ENCODE data around the gene RPS6KA2. TPM values are rescaled to one million over a fixed set of nuclear protein-coding genes. Genes with fewer than 3 reads are reported as not detected.
"Not testable (repeated sequence)": the region's sequence is repeated elsewhere in the genome, so short reads cannot be mapped to it uniquely, and the experiment has no call there.

Gene RPS6KA2
- polyA plus RNA-seq, 2 donors: 5.7 to 8.7 TPM

- Histone ChIP-seq H3K4me3 (ENCODE audit: low read depth in 1 of 2, low read length in 2 of 2) (no peak overlapping the region), H3K4me1 (ENCODE audit: control insufficient read depth in 2 of 2, insufficient read depth in 2 of 2, low read length in 1 of 2) (peaks cover 2 to 5% of the 10 kb centered on the region in 2 donors), H3K9me3 (ENCODE audit: control insufficient read depth in 2 of 2, insufficient read depth in 1 of 2, low read depth in 1 of 2, low read length in 1 of 2) (no peaks in the 10 kb centered on the region), H3K27me3 (ENCODE audit: control insufficient read depth in 1 of 2, insufficient read depth in 2 of 2, low read length in 2 of 2) (no peaks in the 10 kb centered on the region), H3K36me3 (ENCODE audit: control insufficient read depth in 2 of 2, insufficient read depth in 2 of 2, low read length in 1 of 2) (peaks cover 0 to 2% of the 10 kb centered on the region in 2 donors), H3K27ac (ENCODE audit: low read depth in 2 of 2, low read length in 1 of 2) (no peak overlapping the region)
- 89 to 90% methylated on average over 6 of the region's 6 CpGs for WGBS, 2 donors
These were observed 44.8 kb downstream of the RPS6KA2 start for GRCh38 chr6:166582258-166582657.

- H3K36me3 ChIP-seq (ENCODE audit: control insufficient read depth in 2 of 2, insufficient read depth in 2 of 2, low read length in 1 of 2); H3K9me3 ChIP-seq (ENCODE audit: control insufficient read depth in 2 of 2, insufficient read depth in 1 of 2, low read depth in 1 of 2, low read length in 1 of 2); H3K4me3 ChIP-seq (ENCODE audit: low read depth in 1 of 2, low read length in 2 of 2); H3K27me3 ChIP-seq (ENCODE audit: control insufficient read depth in 1 of 2, insufficient read depth in 2 of 2, low read length in 2 of 2); H3K4me1 ChIP-seq (ENCODE audit: control insufficient read depth in 2 of 2, insufficient read depth in 2 of 2, low read length in 1 of 2); H3K27ac ChIP-seq (ENCODE audit: low read depth in 2 of 2, low read length in 1 of 2): not testable (repeated sequence)
- 94 to 96% methylated on average over 8 of the region's 8 CpGs for WGBS, 2 donors
These were observed 45.2 kb downstream of the RPS6KA2 start for GRCh38 chr6:166581801-166582200.

- Histone ChIP-seq H3K4me3 (ENCODE audit: low read depth in 1 of 2, low read length in 2 of 2) (no peak overlapping the region), H3K27ac (ENCODE audit: low read depth in 2 of 2, low read length in 1 of 2) (no peak overlapping the region), H3K27me3 (ENCODE audit: control insufficient read depth in 1 of 2, insufficient read depth in 2 of 2, low read length in 2 of 2) (no peaks in the 10 kb centered on the region), H3K36me3 (ENCODE audit: control insufficient read depth in 2 of 2, insufficient read depth in 2 of 2, low read length in 1 of 2) (no peaks in the 10 kb centered on the region), H3K4me1 (ENCODE audit: control insufficient read depth in 2 of 2, insufficient read depth in 2 of 2, low read length in 1 of 2) (peaks cover 2 to 5% of the 10 kb centered on the region in 2 donors), H3K9me3 (ENCODE audit: control insufficient read depth in 2 of 2, insufficient read depth in 1 of 2, low read depth in 1 of 2, low read length in 1 of 2) (no peaks in the 10 kb centered on the region)
- 93 to 95% methylated on average over 11 of the region's 11 CpGs for WGBS, 2 donors
These were observed 46.0 kb downstream of the RPS6KA2 start for GRCh38 chr6:166581091-166581511.

DNA sequence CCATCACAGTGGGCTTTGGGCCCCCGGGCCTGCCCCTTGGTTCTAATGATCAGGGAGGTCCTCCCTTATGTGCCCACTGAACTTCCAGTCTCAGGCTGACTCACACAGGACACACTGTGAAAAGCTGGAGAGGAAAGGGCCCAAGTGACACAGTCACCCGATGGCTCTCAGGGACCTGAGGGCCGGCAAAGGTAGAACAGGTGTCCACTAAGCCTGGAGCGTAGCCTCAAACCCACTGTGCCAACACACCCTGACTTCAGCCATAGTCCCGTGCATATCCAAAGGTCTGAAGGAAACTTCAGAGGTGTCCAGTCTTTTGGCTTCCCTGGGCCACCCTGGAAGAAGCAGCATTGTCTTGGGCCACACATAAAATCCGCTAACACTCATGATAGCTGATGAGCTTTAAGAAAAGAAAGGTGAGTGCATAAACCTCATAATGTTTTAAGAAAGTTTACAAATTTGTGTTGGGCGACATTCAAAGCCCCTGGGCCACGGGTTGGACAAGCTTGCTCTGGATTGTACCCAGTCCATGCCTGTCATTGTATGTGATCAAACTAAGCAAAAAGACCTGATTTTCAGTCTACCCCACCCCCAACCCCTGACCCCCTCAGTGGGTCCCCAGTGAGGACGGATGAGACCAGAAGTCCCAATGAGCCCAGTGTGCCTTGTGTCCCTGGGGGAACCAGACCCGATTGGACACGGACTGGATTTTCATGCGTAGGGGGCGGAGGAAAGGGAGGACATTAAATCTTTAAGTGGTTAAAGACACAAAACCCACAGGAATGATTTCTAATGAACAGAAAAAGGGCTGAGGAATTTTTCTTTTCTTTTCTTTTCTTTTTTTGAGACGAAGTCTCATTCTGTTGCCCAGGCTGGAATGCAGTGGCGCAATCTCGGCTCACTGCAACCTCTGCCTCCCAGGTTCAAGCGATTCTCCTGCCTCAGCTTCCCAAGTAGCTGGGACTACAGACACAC is 46.7 kb downstream of the RPS6KA2 start:
- WGBS, 2 donors: 89 to 95% methylated on average over 17 of the region's 17 CpGs
- H3K36me3 ChIP-seq (ENCODE audit: control insufficient read depth in 2 of 2, insufficient read depth in 2 of 2, low read length in 1 of 2): no peaks in the 10 kb centered on the region
- H3K27me3 ChIP-seq (ENCODE audit: control insufficient read depth in 1 of 2, insufficient read depth in 2 of 2, low read length in 2 of 2): no peaks in the 10 kb centered on the region
- H3K4me1 ChIP-seq (ENCODE audit: control insufficient read depth in 2 of 2, insufficient read depth in 2 of 2, low read length in 1 of 2): peaks cover 2 to 5% of the 10 kb centered on the region in 2 donors
- H3K9me3 ChIP-seq (ENCODE audit: control insufficient read depth in 2 of 2, insufficient read depth in 1 of 2, low read depth in 1 of 2, low read length in 1 of 2): no peaks in the 10 kb centered on the region
- no peak overlapping the region for H3K27ac ChIP-seq (ENCODE audit: low read depth in 2 of 2, low read length in 1 of 2)
- no peak overlapping the region for H3K4me3 ChIP-seq (ENCODE audit: low read depth in 1 of 2, low read length in 2 of 2)

GRCh38 chr6:166579237-166579850 is 47.7 kb downstream of the RPS6KA2 start:
- peaks cover 2 to 5% of the 10 kb centered on the region in 2 donors for H3K4me1 ChIP-seq (ENCODE audit: control insufficient read depth in 2 of 2, insufficient read depth in 2 of 2, low read length in 1 of 2)
- 80 to 83% methylated on average over 9 of the region's 9 CpGs for WGBS, 2 donors
- no peak overlapping the region for H3K27ac ChIP-seq (ENCODE audit: low read depth in 2 of 2, low read length in 1 of 2)

GRCh38 chr6:166578536-166579236 is 48.4 kb downstream of the RPS6KA2 start:
- no peak overlapping the region for H3K27ac ChIP-seq (ENCODE audit: low read depth in 2 of 2, low read length in 1 of 2)
- WGBS, 2 donors: 94 to 95% methylated on average over 15 of the region's 15 CpGs
- H3K36me3 ChIP-seq (ENCODE audit: control insufficient read depth in 2 of 2, insufficient read depth in 2 of 2, low read length in 1 of 2): no peaks in the 10 kb centered on the region

More at GRCh38 chr6:166579237-166579850, 47.7 kb downstream of the RPS6KA2 start:
- Histone ChIP-seq H3K9me3 (ENCODE audit: control insufficient read depth in 2 of 2, insufficient read depth in 1 of 2, low read depth in 1 of 2, low read length in 1 of 2) (no peaks in the 10 kb centered on the region), H3K27me3 (ENCODE audit: control insufficient read depth in 1 of 2, insufficient read depth in 2 of 2, low read length in 2 of 2) (no peaks in the 10 kb centered on the region), H3K36me3 (ENCODE audit: control insufficient read depth in 2 of 2, insufficient read depth in 2 of 2, low read length in 1 of 2) (no peaks in the 10 kb centered on the region), H3K4me3 (ENCODE audit: low read depth in 1 of 2, low read length in 2 of 2) (no peak overlapping the region)

DNA sequence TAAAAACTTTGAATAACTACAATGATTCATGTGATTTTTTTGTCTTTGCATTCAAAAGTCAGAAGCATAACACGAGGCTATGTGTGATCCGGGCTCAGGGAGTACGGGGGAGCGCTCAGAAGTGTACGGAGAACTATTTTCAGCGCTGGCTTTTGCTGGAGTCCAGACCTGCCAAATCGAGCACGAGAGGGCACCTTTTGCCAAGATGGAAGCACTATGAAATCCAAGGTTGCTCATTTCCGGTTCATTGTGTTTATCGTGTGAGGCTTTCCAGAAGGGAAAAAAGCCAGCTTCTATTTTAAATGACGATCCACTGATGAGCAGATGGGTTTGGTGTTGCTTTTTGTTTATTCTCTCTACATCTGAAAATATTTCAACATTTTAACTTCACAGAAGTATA is 51.8 kb downstream of the RPS6KA2 start:
- Histone ChIP-seq H3K36me3 (ENCODE audit: control insufficient read depth in 2 of 2, insufficient read depth in 2 of 2, low read length in 1 of 2) (no peaks in the 10 kb centered on the region), H3K4me1 (ENCODE audit: control insufficient read depth in 2 of 2, insufficient read depth in 2 of 2, low read length in 1 of 2) (peaks cover 0 to 6% of the 10 kb centered on the region in 2 donors), H3K27ac (ENCODE audit: low read depth in 2 of 2, low read length in 1 of 2) (no peak overlapping the region), H3K27me3 (ENCODE audit: control insufficient read depth in 1 of 2, insufficient read depth in 2 of 2, low read length in 2 of 2) (no peaks in the 10 kb centered on the region), H3K4me3 (ENCODE audit: low read depth in 1 of 2, low read length in 2 of 2) (no peak overlapping the region), H3K9me3 (ENCODE audit: control insufficient read depth in 2 of 2, insufficient read depth in 1 of 2, low read depth in 1 of 2, low read length in 1 of 2) (no peaks in the 10 kb centered on the region)
- 59 to 80% methylated on average over 11 of the region's 11 CpGs for WGBS, 2 donors

More at GRCh38 chr6:166578536-166579236, 48.4 kb downstream of the RPS6KA2 start:
- no peaks in the 10 kb centered on the region for H3K9me3 ChIP-seq (ENCODE audit: control insufficient read depth in 2 of 2, insufficient read depth in 1 of 2, low read depth in 1 of 2, low read length in 1 of 2)
- no peak overlapping the region for H3K4me3 ChIP-seq (ENCODE audit: low read depth in 1 of 2, low read length in 2 of 2)
- no peaks in the 10 kb centered on the region for H3K27me3 ChIP-seq (ENCODE audit: control insufficient read depth in 1 of 2, insufficient read depth in 2 of 2, low read length in 2 of 2)
- peaks cover 2 to 5% of the 10 kb centered on the region in 2 donors for H3K4me1 ChIP-seq (ENCODE audit: control insufficient read depth in 2 of 2, insufficient read depth in 2 of 2, low read length in 1 of 2)

- WGBS, 2 donors: 85 to 86% methylated on average over 18 of the region's 18 CpGs
- Histone ChIP-seq H3K36me3 (ENCODE audit: control insufficient read depth in 2 of 2, insufficient read depth in 2 of 2, low read length in 1 of 2) (no peaks in the 10 kb centered on the region), H3K9me3 (ENCODE audit: control insufficient read depth in 2 of 2, insufficient read depth in 1 of 2, low read depth in 1 of 2, low read length in 1 of 2) (no peaks in the 10 kb centered on the region), H3K27me3 (ENCODE audit: control insufficient read depth in 1 of 2, insufficient read depth in 2 of 2, low read length in 2 of 2) (no peaks in the 10 kb centered on the region), H3K4me1 (ENCODE audit: control insufficient read depth in 2 of 2, insufficient read depth in 2 of 2, low read length in 1 of 2) (peaks cover 0 to 6% of the 10 kb centered on the region in 2 donors), H3K4me3 (ENCODE audit: low read depth in 1 of 2, low read length in 2 of 2) (no peak overlapping the region), H3K27ac (ENCODE audit: low read depth in 2 of 2, low read length in 1 of 2) (no peak overlapping the region)
These were observed 53.4 kb downstream of the RPS6KA2 start for GRCh38 chr6:166573511-166574216.
